ENCODE results near the gene ARR3.
"Not testable (repeated sequence)": the region's sequence is repeated elsewhere in the genome, so short reads cannot be mapped to it uniquely, and the experiment has no call there.

Gene ARR3

GRCh38 chrX:70234355-70234754 lies 33.8 kb upstream of the ARR3 start, which contains the start of gene AWAT1:
AWAT1 (plus strand) TSS chrX:70234655; CDS start chrX:70234696, 41 bp downstream.
- no peak within 1 kb of the TSS for H3K27ac ChIP-seq (ENCODE audit: poor library complexity, severe bottlenecking)
- no peak within 1 kb of the TSS for H3K4me3 ChIP-seq (ENCODE audit: severe bottlenecking)
- no peaks in the 10 kb centered on the region for H3K36me3 ChIP-seq (ENCODE audit: low read depth)
- no peaks in the 10 kb centered on the region for H3K4me1 ChIP-seq (ENCODE audit: insufficient read depth, poor library complexity, severe bottlenecking)
- DNase-seq (ENCODE audit: low spot score) = no peak
- ATAC-seq (ENCODE audit: low read depth) = no peak
- TF ChIP-seq CTCF (IDR thresholded peaks at IDR 0.05; ENCODE audit: poor library complexity, severe bottlenecking) = no peak
- H3K9me3 ChIP-seq (ENCODE audit: severe bottlenecking) = no peaks in the 10 kb centered on the region
- no peaks in the 10 kb centered on the region for H3K27me3 ChIP-seq (ENCODE audit: insufficient read depth, poor library complexity, severe bottlenecking)

- Histone ChIP-seq H3K4me1 (ENCODE audit: insufficient read depth, poor library complexity, severe bottlenecking) (no peaks in the 10 kb centered on the region), H3K27me3 (ENCODE audit: insufficient read depth, poor library complexity, severe bottlenecking) (no peaks in the 10 kb centered on the region), H3K27ac (ENCODE audit: poor library complexity, severe bottlenecking) (no peak overlapping the region), H3K9me3 (ENCODE audit: severe bottlenecking) (no peaks in the 10 kb centered on the region), H3K4me3 (ENCODE audit: severe bottlenecking) (no peak overlapping the region), H3K36me3 (ENCODE audit: low read depth) (no peaks in the 10 kb centered on the region)
- no peak for TF ChIP-seq CTCF (IDR thresholded peaks at IDR 0.05; ENCODE audit: poor library complexity, severe bottlenecking)
- ATAC-seq (ENCODE audit: low read depth) = no peak
- no peak for DNase-seq (ENCODE audit: low spot score)
Measured at GRCh38 chrX:70240751-70241150, 27.4 kb upstream of the ARR3 start.

GRCh38 chrX:70241501-70241900 lies 26.6 kb upstream of the ARR3 start:
- H3K9me3 ChIP-seq (ENCODE audit: severe bottlenecking) = no peaks in the 10 kb centered on the region
- H3K4me1 ChIP-seq (ENCODE audit: insufficient read depth, poor library complexity, severe bottlenecking) = no peaks in the 10 kb centered on the region
- H3K36me3 ChIP-seq (ENCODE audit: low read depth) = no peaks in the 10 kb centered on the region
- DNase-seq (ENCODE audit: low spot score) (no peak), ATAC-seq (ENCODE audit: low read depth) (no peak)
- H3K4me3 ChIP-seq (ENCODE audit: severe bottlenecking) = no peak overlapping the region
- no peaks in the 10 kb centered on the region for H3K27me3 ChIP-seq (ENCODE audit: insufficient read depth, poor library complexity, severe bottlenecking)
- no peak for TF ChIP-seq CTCF (IDR thresholded peaks at IDR 0.05; ENCODE audit: poor library complexity, severe bottlenecking)
- H3K27ac ChIP-seq (ENCODE audit: poor library complexity, severe bottlenecking) = no peak overlapping the region

GRCh38 chrX:70243601-70244000 lies 24.5 kb upstream of the ARR3 start:
- H3K27ac ChIP-seq (ENCODE audit: poor library complexity, severe bottlenecking); DNase-seq (ENCODE audit: low spot score); H3K27me3 ChIP-seq (ENCODE audit: insufficient read depth, poor library complexity, severe bottlenecking); H3K4me3 ChIP-seq (ENCODE audit: severe bottlenecking); H3K9me3 ChIP-seq (ENCODE audit: severe bottlenecking); H3K4me1 ChIP-seq (ENCODE audit: insufficient read depth, poor library complexity, severe bottlenecking); ATAC-seq (ENCODE audit: low read depth); H3K36me3 ChIP-seq (ENCODE audit: low read depth): not testable (repeated sequence)

GRCh38 chrX:70244881-70245280 lies 23.3 kb upstream of the ARR3 start:
- no peak overlapping the region for H3K4me3 ChIP-seq (ENCODE audit: severe bottlenecking)
- no peak overlapping the region for H3K27ac ChIP-seq (ENCODE audit: poor library complexity, severe bottlenecking)
- DNase-seq (ENCODE audit: low spot score) = no peak
- no peaks in the 10 kb centered on the region for H3K4me1 ChIP-seq (ENCODE audit: insufficient read depth, poor library complexity, severe bottlenecking)
- no peaks in the 10 kb centered on the region for H3K9me3 ChIP-seq (ENCODE audit: severe bottlenecking)
- TF ChIP-seq CTCF (IDR thresholded peaks at IDR 0.05; ENCODE audit: poor library complexity, severe bottlenecking) = no peak
- no peaks in the 10 kb centered on the region for H3K27me3 ChIP-seq (ENCODE audit: insufficient read depth, poor library complexity, severe bottlenecking)
- H3K36me3 ChIP-seq (ENCODE audit: low read depth) = no peaks in the 10 kb centered on the region
- no peak for ATAC-seq (ENCODE audit: low read depth)

Measured in RWPE2 (cell line).